AG04449 (cell line): ENCODE measurements around the gene SLAIN2.
"Not testable (repeated sequence)": the region's sequence is repeated elsewhere in the genome, so short reads cannot be mapped to it uniquely, and the experiment has no call there.

Experiments used
- CTCF ChIA-PET: fragments of 350-600 bp; formaldehyde crosslinking; extraction: SDS; loops from one replicate; lab custom pipeline; 2021; ENCODE audit warnings: antibody characterized with exemption; lab: Yijun Ruan, JAX
- POLR2A ChIA-PET: fragments of 400-600, 350-600 bp; formaldehyde crosslinking; extraction: SDS; loops from one replicate; lab custom pipeline; 2020; ENCODE audit warnings: antibody characterized with exemption, inconsistent platforms; lab: Yijun Ruan, JAX
- DNase-seq: peaks from one replicate; pipeline ENCODE4 v3.0.0-alpha.2; 2010; ENCODE audit warnings: low read depth, low spot score
- H3K4me3 ChIP-seq: 2 replicates; pipeline ENCODE4 v1.5.1; 2011; ENCODE audit warnings: low read depth, mild to moderate bottlenecking, control low read depth, low read length
- CTCF ChIP-seq: IDR thresholded peaks from one replicate; pipeline ENCODE4 v1.5.1; 2011; ENCODE audit warnings: mild to moderate bottlenecking, moderate library complexity, low read length, control low read depth, inconsistent platforms; ENCODE audit not compliant: insufficient read depth; ENCODE audit errors: missing control alignments

Gene SLAIN2

GRCh38 chr4:48445704-48446103 is 104.4 kb downstream of the SLAIN2 start:
- no peak for TF ChIP-seq CTCF
- POLR2A ChIA-PET = no interaction called here
- CTCF ChIA-PET = interaction anchor here (0.9 to 2.1 kb wide), 7 partner anchors 9 to 141 kb away, joined by 3 to 14 read pairs (median 3); no protein-coding TSS in a partner anchor
- no peak overlapping the region for H3K4me3 ChIP-seq
- DNase-seq = no peak

GRCh38 chr4:48446642-48447041 is 105.3 kb downstream of the SLAIN2 start:
- CTCF ChIA-PET = interaction anchor here (0.9 to 2.1 kb wide), 6 partner anchors 8 to 142 kb away, joined by 3 to 14 read pairs (median 4); no protein-coding TSS in a partner anchor
- POLR2A ChIA-PET = no interaction called here
- no peak for DNase-seq

GRCh38 chr4:48449151-48449550 is 107.8 kb downstream of the SLAIN2 start:
- H3K4me3 ChIP-seq = no peak overlapping the region
- no peak for DNase-seq
- POLR2A ChIA-PET = no interaction called here
- CTCF ChIA-PET = no interaction called here
- TF ChIP-seq CTCF = no peak

More at GRCh38 chr4:48446642-48447041, 105.3 kb downstream of the SLAIN2 start:
- no peak for TF ChIP-seq CTCF
- no peak overlapping the region for H3K4me3 ChIP-seq

GRCh38 chr4:48450740-48451139 is 109.4 kb downstream of the SLAIN2 start:
- ChIA-PET POLR2A (no interaction called here), CTCF (interaction anchor here (0.7 kb wide), 1 partner anchor 95 kb away, joined by 3 read pairs; no protein-coding TSS in a partner anchor)
- no peak overlapping the region for H3K4me3 ChIP-seq
- no peak for TF ChIP-seq CTCF
- no peak for DNase-seq

GRCh38 chr4:48451656-48452055 is 110.3 kb downstream of the SLAIN2 start:
- POLR2A ChIA-PET, H3K4me3 ChIP-seq, DNase-seq: not testable (repeated sequence)
- CTCF ChIA-PET = interaction anchor here (0.7 kb wide), 1 partner anchor 94 kb away, joined by 3 read pairs; no protein-coding TSS in a partner anchor

GRCh38 chr4:48454591-48454990 is 113.3 kb downstream of the SLAIN2 start:
- TF ChIP-seq CTCF = no peak
- no peak overlapping the region for H3K4me3 ChIP-seq
- ChIA-PET CTCF (interaction anchor here (0.8 to 1.7 kb wide), 2 partner anchors 8 to 13 kb away, joined by 3 read pairs; no protein-coding TSS in a partner anchor), POLR2A (interaction anchor here (0.6 kb wide), 1 partner anchor 14 kb away, joined by 3 read pairs; no protein-coding TSS in a partner anchor)
- no peak for DNase-seq

GRCh38 chr4:48461000-48461399 is 119.7 kb downstream of the SLAIN2 start:
- DNase-seq = no peak
- no peak overlapping the region for H3K4me3 ChIP-seq
- CTCF ChIA-PET = no interaction called here
- no peak for TF ChIP-seq CTCF
- POLR2A ChIA-PET = no interaction called here
